Neuronal stem cell (in vitro differentiated cells): ENCODE data around the gene IMPACT. TPM values are rescaled to one million over a fixed set of nuclear protein-coding genes. Genes with fewer than 3 reads are reported as not detected.

Experiments used
- DNase-seq: peaks from one replicate; pipeline ENCODE4 v3.0.0-alpha.2; 2013; ENCODE audit warnings: low spot score
- H2AFZ ChIP-seq: one replicate; pipeline ENCODE4 v1.6.1; 2013; ENCODE audit warnings: mild to moderate bottlenecking, low read length, inconsistent platforms
- H2AK5ac ChIP-seq: 2 replicates; pipeline ENCODE4 v1.6.1; 2013; ENCODE audit warnings: low read depth, mild to moderate bottlenecking, inconsistent platforms, low read length, moderate library complexity, mixed read lengths
- H2BK120ac ChIP-seq: 2 replicates; pipeline ENCODE4 v1.6.1; 2013; ENCODE audit warnings: low read depth, mild to moderate bottlenecking, inconsistent platforms, low read length, moderate library complexity, mixed read lengths
- H2BK12ac ChIP-seq: one replicate; pipeline ENCODE4 v1.6.1; 2013; ENCODE audit warnings: low read length, inconsistent platforms
- H2BK15ac ChIP-seq: 2 replicates; pipeline ENCODE4 v1.6.1; 2013; ENCODE audit warnings: mild to moderate bottlenecking, low read length, inconsistent platforms, mixed read lengths
- H2BK5ac ChIP-seq: one replicate; pipeline ENCODE4 v1.6.1; 2013; ENCODE audit warnings: inconsistent platforms, mild to moderate bottlenecking, low read length, moderate library complexity
- H3K14ac ChIP-seq: one replicate; pipeline ENCODE4 v1.6.1; 2013; ENCODE audit warnings: low read length, inconsistent platforms
- H3K18ac ChIP-seq: 2 replicates; pipeline ENCODE4 v1.6.1; 2013; ENCODE audit warnings: low read length, inconsistent platforms
- H3K23ac ChIP-seq: 2 replicates; pipeline ENCODE4 v1.6.1; 2013; ENCODE audit warnings: low read depth, mild to moderate bottlenecking, mixed read lengths, low read length, inconsistent platforms; ENCODE audit not compliant: poor library complexity
- H3K27ac ChIP-seq: replicated peaks from 3 replicates; pipeline ENCODE4 v1.5.1; 2013; ENCODE audit warnings: low read length, inconsistent platforms
- H3K27me3 ChIP-seq, 3 experiments: 2 replicates each; pipeline ENCODE4 v1.6.1; 2013; ENCODE audit warnings: low read length in 3 of 3, mild to moderate bottlenecking in 2 of 3, inconsistent platforms in 1 of 3, low read depth in 1 of 3, mixed read lengths in 1 of 3, moderate library complexity in 1 of 3; ENCODE audit not compliant: control insufficient read depth in 3 of 3, insufficient read depth in 3 of 3
- H3K36me3 ChIP-seq, 2 donors: replicated peaks in 1 of 2; 2 replicates each; pipeline ENCODE4 v1.6.1; 2013; ENCODE audit warnings: low read length in 2 of 2; ENCODE audit not compliant: control insufficient read depth in 2 of 2, insufficient read depth in 2 of 2
- H3K4ac ChIP-seq: 2 replicates; pipeline ENCODE4 v1.6.1; 2013; ENCODE audit warnings: inconsistent platforms, mild to moderate bottlenecking, low read length, moderate library complexity
- H3K4me1 ChIP-seq, 2 donors: 1 replicate in 1 of 2; 2 replicates in 1 of 2; pipeline ENCODE4 v1.6.1; 2013; ENCODE audit warnings: low read length in 2 of 2, low read depth in 1 of 2; ENCODE audit not compliant: control insufficient read depth in 2 of 2, insufficient read depth in 1 of 2
- H3K4me2 ChIP-seq: one replicate; pipeline ENCODE4 v1.6.1; 2013; ENCODE audit warnings: mild to moderate bottlenecking, low read length, inconsistent platforms; ENCODE audit not compliant: insufficient read depth, poor library complexity, severe bottlenecking
- H3K4me3 ChIP-seq, 2 donors: 2 replicates each; pipeline ENCODE4 v1.5.1; 2013; ENCODE audit warnings: low read length in 2 of 2, mild to moderate bottlenecking in 2 of 2, inconsistent platforms in 1 of 2, moderate library complexity in 1 of 2
- H3K79me1 ChIP-seq: one replicate; pipeline ENCODE4 v1.6.1; 2013; ENCODE audit warnings: low read depth, mild to moderate bottlenecking, inconsistent platforms, low read length, moderate library complexity
- H3K9ac ChIP-seq: one replicate; pipeline ENCODE4 v1.6.1; 2013; ENCODE audit warnings: mild to moderate bottlenecking, low read depth, low read length, inconsistent platforms; ENCODE audit not compliant: poor library complexity
- H3K9me3 ChIP-seq, 2 donors: replicated peaks in 1 of 2; 2 replicates each; pipeline versions ENCODE3 to v1.6.1; 2013; ENCODE audit warnings: low read length in 2 of 2, mild to moderate bottlenecking in 2 of 2, inconsistent platforms in 1 of 2, low read depth in 1 of 2, mixed read lengths in 1 of 2, moderate library complexity in 1 of 2; ENCODE audit not compliant: control insufficient read depth in 2 of 2, insufficient read depth in 1 of 2
- H4K8ac ChIP-seq: one replicate; pipeline ENCODE4 v1.6.1; 2013; ENCODE audit warnings: low read depth, mild to moderate bottlenecking, inconsistent platforms, low read length, moderate library complexity
- H4K91ac ChIP-seq: one replicate; pipeline ENCODE4 v1.6.1; 2013; ENCODE audit warnings: low read length, low read depth, mild to moderate bottlenecking, inconsistent platforms; ENCODE audit not compliant: poor library complexity
- WGBS, 2 donors: extraction: QIAGEN DNeasy Blood & Tissue Kit; methylation state at CpG; one replicate each; pipeline ENCODE4 v1.1.7; 2013; ENCODE audit warnings: missing lambda C conversion rate in 2 of 2, mixed read lengths in 1 of 2; ENCODE audit not compliant: insufficient read length in 2 of 2, insufficient replicate concordance in 1 of 2; ENCODE audit errors: extremely low coverage in 2 of 2; 5-methylcytosine and 5-hydroxymethylcytosine counted together
- polyA plus RNA-seq, 2 experiments: library from polyadenylated mRNA; stranded (reverse); fragments of 200-250 nt; gene quantifications; one replicate each; pipeline ENCODE4 v1.2.3, GENCODE V29; 2013

IMPACT gene
- 36.7 TPM for polyA plus RNA-seq (2013, experiment 1 of 2)
- polyA plus RNA-seq (2013, experiment 2 of 2): 38.9 TPM

- Histone ChIP-seq H3K23ac (peak within 1 kb of the TSS; percentile 92), H3K9ac (peak within 1 kb of the TSS; percentile 88), H2BK120ac (no peak within 1 kb of the TSS), H3K4me2 (peak within 1 kb of the TSS; percentile 67), H2BK15ac (no peak within 1 kb of the TSS), H3K4me3 (peak within 1 kb of the TSS; percentile 75 to 92), H2AFZ (peak within 1 kb of the TSS; percentile 91), H3K4ac (no peak within 1 kb of the TSS), H3K9me3 (no peaks in the 10 kb centered on the region), H3K14ac (no peak within 1 kb of the TSS), H2BK5ac (peak within 1 kb of the TSS; percentile 91), H4K8ac (no peak within 1 kb of the TSS), H2BK12ac (no peak within 1 kb of the TSS), H3K27me3 (peaks cover 0 to 18% (median 0%) of the 10 kb centered on the region in 3 experiments), H3K79me1 (no peaks in the 10 kb centered on the region), H3K36me3 (peaks cover 4 to 29% of the 10 kb centered on the region in 2 donors), H3K18ac (peak within 1 kb of the TSS; percentile 98), H3K27ac (peak within 1 kb of the TSS; percentile 94), H4K91ac (peak within 1 kb of the TSS; percentile 40), H3K4me1 (no peaks in the 10 kb centered on the region), H2AK5ac (peak within 1 kb of the TSS; percentile 60)
- WGBS, 2 donors: no CpG with 5 or more reads among the region's 82 CpGs
- peak; percentile 88 for DNase-seq
Observed at GRCh38 chr18:24426398-24427294, at the start of gene IMPACT. Gene IMPACT, plus strand, starts transcription at chr18:24426670. Its CDS starts 87 bp downstream, at chr18:24426757.

GRCh38 chr18:24378598-24378997 is 47.9 kb upstream of the IMPACT start:
- no peaks in the 10 kb centered on the region for H3K27me3 ChIP-seq
- no peak overlapping the region for H3K4ac ChIP-seq
- H3K4me3 ChIP-seq: no peak overlapping the region
- H3K14ac ChIP-seq: no peak overlapping the region
- H3K9ac ChIP-seq: no peak overlapping the region
- no peak overlapping the region for H3K4me2 ChIP-seq
- no CpG with 5 or more reads among the region's 1 CpG for WGBS, 2 donors
- DNase-seq: no peak
- H2BK120ac ChIP-seq: no peak overlapping the region
- H3K79me1 ChIP-seq: no peaks in the 10 kb centered on the region
- H3K18ac ChIP-seq: no peak overlapping the region
- no peak overlapping the region for H2BK15ac ChIP-seq
- peaks cover 5 to 51% of the 10 kb centered on the region in 2 donors for H3K36me3 ChIP-seq
- H3K9me3 ChIP-seq: peaks cover 0 to 4% of the 10 kb centered on the region in 2 donors
- H3K23ac ChIP-seq: no peak overlapping the region
- H4K91ac ChIP-seq: no peak overlapping the region
- no peak overlapping the region for H2BK12ac ChIP-seq
- peak overlapping the region; percentile 49 for H3K27ac ChIP-seq
- no peak overlapping the region for H2AK5ac ChIP-seq
- no peak overlapping the region for H2BK5ac ChIP-seq
- H3K4me1 ChIP-seq: peaks cover 0 to 4% of the 10 kb centered on the region in 2 donors
- H2AFZ ChIP-seq: no peak overlapping the region
- H4K8ac ChIP-seq: no peak overlapping the region

DNA sequence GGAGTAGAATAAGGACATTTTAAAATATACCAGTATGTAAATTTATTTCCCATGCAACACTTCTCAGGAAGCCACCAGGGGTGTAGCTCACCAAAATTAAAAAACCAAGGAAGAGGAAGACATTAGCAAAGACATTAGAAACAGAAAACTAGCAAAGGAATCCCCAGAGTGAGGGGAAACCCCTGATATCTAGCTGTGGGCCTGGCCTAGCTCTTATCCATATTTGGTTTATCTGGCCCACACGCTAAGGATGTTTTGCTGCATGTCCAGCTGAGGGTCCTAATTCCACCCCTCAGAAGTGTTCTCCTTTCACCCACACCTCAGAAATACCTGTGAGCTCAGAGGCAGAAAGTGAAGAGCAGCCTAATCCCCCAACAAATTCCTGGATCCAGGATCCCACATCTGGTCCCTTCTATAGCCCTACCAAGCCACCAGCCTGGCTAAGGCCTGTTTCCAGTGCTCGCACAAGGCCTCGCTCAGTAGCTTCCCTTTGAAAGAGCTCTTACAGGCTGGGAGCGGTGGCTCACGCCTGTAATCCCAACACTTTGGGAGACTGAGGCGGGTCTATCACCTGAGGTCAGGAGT is 46.2 kb upstream of the IMPACT start:
- Histone ChIP-seq H2BK120ac (no peak overlapping the region), H3K9me3 (peaks cover 0 to 4% of the 10 kb centered on the region in 2 donors), H4K91ac (no peak overlapping the region), H3K27me3 (no peaks in the 10 kb centered on the region), H3K23ac (no peak overlapping the region), H3K4me2 (no peak overlapping the region), H3K79me1 (no peaks in the 10 kb centered on the region), H3K27ac (no peak overlapping the region), H2BK5ac (no peak overlapping the region), H3K36me3 (peaks cover 2 to 44% of the 10 kb centered on the region in 2 donors), H3K4me1 (peaks cover 0 to 4% of the 10 kb centered on the region in 2 donors), H3K14ac (no peak overlapping the region), H3K18ac (no peak overlapping the region), H3K4ac (no peak overlapping the region), H3K9ac (no peak overlapping the region), H2AK5ac (no peak overlapping the region), H2BK12ac (no peak overlapping the region), H2AFZ (no peak overlapping the region), H4K8ac (no peak overlapping the region), H2BK15ac (no peak overlapping the region), H3K4me3 (no peak overlapping the region)
- DNase-seq: no peak
- no CpG with 5 or more reads among the region's 6 CpGs for WGBS, 2 donors

DNA sequence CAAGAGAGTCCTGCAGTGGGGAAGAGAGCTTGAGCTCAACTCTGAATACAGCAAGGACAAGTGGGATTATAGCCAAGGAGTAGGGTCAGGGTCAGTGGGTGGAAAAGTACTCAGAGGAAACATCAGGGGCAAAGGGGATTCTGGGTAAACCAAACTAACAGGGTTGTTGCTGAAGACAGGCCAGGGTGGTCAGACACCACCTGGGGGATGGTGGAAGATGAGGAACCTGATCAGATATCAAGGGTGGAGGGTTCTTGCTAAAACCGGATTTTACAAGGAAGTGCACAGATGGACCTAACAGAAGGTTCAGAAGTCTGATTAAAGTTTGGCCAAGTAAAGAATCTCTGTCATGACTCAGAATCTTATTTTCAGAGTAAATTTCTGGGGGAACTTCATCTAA is 45.3 kb upstream of the IMPACT start:
- no CpG with 5 or more reads among the region's 1 CpG for WGBS, 2 donors
- H3K4me3 ChIP-seq: no peak overlapping the region

More for the DNA sequence above, 45.3 kb upstream of the IMPACT start:
- H2AFZ ChIP-seq: no peak overlapping the region
- H2BK5ac ChIP-seq: no peak overlapping the region
- H4K91ac ChIP-seq: no peak overlapping the region
- no peak overlapping the region for H3K4ac ChIP-seq
- no peak overlapping the region for H4K8ac ChIP-seq
- H3K36me3 ChIP-seq: peaks cover 0 to 37% of the 10 kb centered on the region in 2 donors
- H3K14ac ChIP-seq: no peak overlapping the region
- no peak overlapping the region for H2AK5ac ChIP-seq
- no peak overlapping the region for H2BK12ac ChIP-seq
- H3K9me3 ChIP-seq: peaks cover 0 to 4% of the 10 kb centered on the region in 2 donors
- no peaks in the 10 kb centered on the region for H3K27me3 ChIP-seq
- no peak overlapping the region for H2BK15ac ChIP-seq
- H3K79me1 ChIP-seq: no peaks in the 10 kb centered on the region
- no peak overlapping the region for H2BK120ac ChIP-seq
- DNase-seq: no peak
- H3K9ac ChIP-seq: no peak overlapping the region
- no peak overlapping the region for H3K27ac ChIP-seq
- H3K18ac ChIP-seq: no peak overlapping the region
- peaks cover 0 to 4% of the 10 kb centered on the region in 2 donors for H3K4me1 ChIP-seq
- no peak overlapping the region for H3K23ac ChIP-seq
- no peak overlapping the region for H3K4me2 ChIP-seq
